WTC11 (cell line): ENCODE results near the gene DDO.

Experiments
- EMX1 ChIP-seq: fragments of 250-450 bp; sonication (Bioruptor Pico); IDR thresholded peaks from 2 replicates; pipeline ENCODE4 v1.8.0; 2021; ENCODE audit warnings: mild to moderate bottlenecking
- JUN ChIP-seq: sonication (generic); formaldehyde crosslinking; IDR thresholded peaks from 2 replicates; pipeline ENCODE4 v1.8.0; 2023; ENCODE audit warnings: mild to moderate bottlenecking, missing genetic modification reagents
- ZNF263 ChIP-seq: sonication (generic); formaldehyde crosslinking; IDR thresholded peaks from 2 replicates; pipeline ENCODE4 v1.8.1; 2022; ENCODE audit warnings: low read depth, mild to moderate bottlenecking, moderate library complexity, missing genetic modification reagents
- ZNF416 ChIP-seq: fragments of 250-450 bp; sonication (Bioruptor Pico); IDR thresholded peaks from 2 replicates; pipeline ENCODE4 v1.9.0; 2021; ENCODE audit warnings: mild to moderate bottlenecking, inconsistent platforms
- ZNF671 ChIP-seq: fragments of 250-450 bp; sonication (Bioruptor Pico); IDR thresholded peaks from 2 replicates; pipeline ENCODE4 v1.8.0; 2021; ENCODE audit warnings: mild to moderate bottlenecking
- TF ChIP-seq, protein P1 (sequence below): fragments of 200-600 bp; IDR thresholded peaks from 2 replicates; pipeline ENCODE4 v1.8.0; 2022; ENCODE audit warnings: antibody characterized with exemption
- TF ChIP-seq, protein P2 (sequence below): sonication (generic); formaldehyde crosslinking; IDR thresholded peaks from 2 replicates; pipeline ENCODE4 v1.8.0; 2022; ENCODE audit warnings: mild to moderate bottlenecking, missing genetic modification reagents
- TF ChIP-seq, protein P3 (sequence below): fragments of 250-450 bp; sonication (Bioruptor Pico); IDR thresholded peaks from 2 replicates; pipeline ENCODE4 v1.9.0; 2021; ENCODE audit warnings: mild to moderate bottlenecking

DNA sequence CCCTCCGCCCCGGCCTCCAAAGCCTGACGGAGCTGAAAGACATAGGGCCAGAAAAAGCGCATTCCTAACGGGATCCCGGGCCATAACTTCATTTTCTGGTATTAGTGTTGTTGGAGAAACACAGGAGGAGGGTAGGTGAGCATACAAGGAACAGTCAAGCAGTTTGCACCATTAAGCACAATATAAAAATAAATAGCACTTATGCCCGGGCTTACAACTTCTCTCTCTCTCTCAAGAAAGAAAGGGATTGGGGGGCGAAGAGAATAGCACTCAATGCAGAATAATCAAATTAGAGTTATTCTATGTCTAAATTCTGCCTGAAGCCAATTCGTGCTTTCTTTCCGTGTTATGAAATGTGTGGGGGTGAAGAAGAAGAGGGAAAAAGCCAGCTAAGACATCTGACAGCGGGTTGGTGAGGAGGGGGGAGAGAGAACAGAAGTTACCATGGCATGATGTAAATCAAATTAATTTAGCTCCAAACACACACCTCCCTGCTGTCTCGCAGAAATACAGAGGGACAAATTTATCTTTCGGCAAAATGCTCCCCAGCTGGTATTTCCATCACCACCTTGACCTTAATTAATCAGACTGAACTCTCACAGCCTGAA is 56.7 kb downstream of the DDO start:
- TF ChIP-seq ZNF416 (CRISPR knock-in tag) (no peak), JUN (CRISPR knock-in tag) (no peak), EMX1 (CRISPR knock-in tag) (no peak), ZNF671 (CRISPR knock-in tag) (no peak), ZNF263 (CRISPR knock-in tag) (no peak)
- TF ChIP-seq, protein P1, sequence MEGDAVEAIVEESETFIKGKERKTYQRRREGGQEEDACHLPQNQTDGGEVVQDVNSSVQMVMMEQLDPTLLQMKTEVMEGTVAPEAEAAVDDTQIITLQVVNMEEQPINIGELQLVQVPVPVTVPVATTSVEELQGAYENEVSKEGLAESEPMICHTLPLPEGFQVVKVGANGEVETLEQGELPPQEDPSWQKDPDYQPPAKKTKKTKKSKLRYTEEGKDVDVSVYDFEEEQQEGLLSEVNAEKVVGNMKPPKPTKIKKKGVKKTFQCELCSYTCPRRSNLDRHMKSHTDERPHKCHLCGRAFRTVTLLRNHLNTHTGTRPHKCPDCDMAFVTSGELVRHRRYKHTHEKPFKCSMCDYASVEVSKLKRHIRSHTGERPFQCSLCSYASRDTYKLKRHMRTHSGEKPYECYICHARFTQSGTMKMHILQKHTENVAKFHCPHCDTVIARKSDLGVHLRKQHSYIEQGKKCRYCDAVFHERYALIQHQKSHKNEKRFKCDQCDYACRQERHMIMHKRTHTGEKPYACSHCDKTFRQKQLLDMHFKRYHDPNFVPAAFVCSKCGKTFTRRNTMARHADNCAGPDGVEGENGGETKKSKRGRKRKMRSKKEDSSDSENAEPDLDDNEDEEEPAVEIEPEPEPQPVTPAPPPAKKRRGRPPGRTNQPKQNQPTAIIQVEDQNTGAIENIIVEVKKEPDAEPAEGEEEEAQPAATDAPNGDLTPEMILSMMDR, result no peak
- TF ChIP-seq, protein P2, sequence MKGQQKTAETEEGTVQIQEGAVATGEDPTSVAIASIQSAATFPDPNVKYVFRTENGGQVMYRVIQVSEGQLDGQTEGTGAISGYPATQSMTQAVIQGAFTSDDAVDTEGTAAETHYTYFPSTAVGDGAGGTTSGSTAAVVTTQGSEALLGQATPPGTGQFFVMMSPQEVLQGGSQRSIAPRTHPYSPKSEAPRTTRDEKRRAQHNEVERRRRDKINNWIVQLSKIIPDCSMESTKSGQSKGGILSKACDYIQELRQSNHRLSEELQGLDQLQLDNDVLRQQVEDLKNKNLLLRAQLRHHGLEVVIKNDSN (CRISPR knock-in tag), result no peak
- TF ChIP-seq, protein P3, sequence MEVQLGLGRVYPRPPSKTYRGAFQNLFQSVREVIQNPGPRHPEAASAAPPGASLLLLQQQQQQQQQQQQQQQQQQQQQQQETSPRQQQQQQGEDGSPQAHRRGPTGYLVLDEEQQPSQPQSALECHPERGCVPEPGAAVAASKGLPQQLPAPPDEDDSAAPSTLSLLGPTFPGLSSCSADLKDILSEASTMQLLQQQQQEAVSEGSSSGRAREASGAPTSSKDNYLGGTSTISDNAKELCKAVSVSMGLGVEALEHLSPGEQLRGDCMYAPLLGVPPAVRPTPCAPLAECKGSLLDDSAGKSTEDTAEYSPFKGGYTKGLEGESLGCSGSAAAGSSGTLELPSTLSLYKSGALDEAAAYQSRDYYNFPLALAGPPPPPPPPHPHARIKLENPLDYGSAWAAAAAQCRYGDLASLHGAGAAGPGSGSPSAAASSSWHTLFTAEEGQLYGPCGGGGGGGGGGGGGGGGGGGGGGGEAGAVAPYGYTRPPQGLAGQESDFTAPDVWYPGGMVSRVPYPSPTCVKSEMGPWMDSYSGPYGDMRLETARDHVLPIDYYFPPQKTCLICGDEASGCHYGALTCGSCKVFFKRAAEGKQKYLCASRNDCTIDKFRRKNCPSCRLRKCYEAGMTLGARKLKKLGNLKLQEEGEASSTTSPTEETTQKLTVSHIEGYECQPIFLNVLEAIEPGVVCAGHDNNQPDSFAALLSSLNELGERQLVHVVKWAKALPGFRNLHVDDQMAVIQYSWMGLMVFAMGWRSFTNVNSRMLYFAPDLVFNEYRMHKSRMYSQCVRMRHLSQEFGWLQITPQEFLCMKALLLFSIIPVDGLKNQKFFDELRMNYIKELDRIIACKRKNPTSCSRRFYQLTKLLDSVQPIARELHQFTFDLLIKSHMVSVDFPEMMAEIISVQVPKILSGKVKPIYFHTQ (CRISPR knock-in tag), result no peak
